K562 (cell line): Measurements from ENCODE around the gene KAZN. TPM values are rescaled to one million over a fixed set of nuclear protein-coding genes. Genes with fewer than 3 reads are reported as not detected.

Source experiments
- ATAC-seq: fragments of 200-7000 bp; cut with Tn5 transposase; 3 replicates; pipeline ENCODE4 v1.9.1; 2020; ENCODE audit warnings: moderate library complexity
- BruUV-seq: library from RNA; stranded (reverse); fragments of 400-500 nt; replicated peaks from 2 replicates; lab custom pipeline; 2021; lab: Mats Ljungman, UMichigan
- CTCF ChIA-PET: fragments of 300-600 bp; formaldehyde crosslinking; extraction: SDS; loops from one replicate; lab custom pipeline; 2021; ENCODE audit warnings: low intra/inter-chr PET ratio; lab: Yijun Ruan, JAX
- POLR2A ChIA-PET: fragments of 300-600, 350-650 bp; sonication (Branson Sonifier 250); formaldehyde crosslinking; extraction: SDS; loops from one replicate; lab custom pipeline; 2021; ENCODE audit warnings: antibody characterized with exemption, inconsistent platforms; lab: Yijun Ruan, JAX
- DNase-seq, 4 experiments: peaks; one replicate each; pipeline versions ENCODE4 v3.0.0 to v3.0.0-alpha.2; 2011 to 2018; ENCODE audit warnings: low spot score in 3 of 4, mixed read lengths in 3 of 4; ENCODE audit errors: extremely low read depth in 1 of 4
- FAIRE-seq: peaks from 2 replicates; lab custom pipeline; 2011; peaks lifted over from hg19 to GRCh38; lab: Jason Lieb, UNC
- H2AFZ ChIP-seq: 2 replicates; pipeline ENCODE4 v1.6.0; 2011; ENCODE audit warnings: low read depth, low read length, control low read depth, inconsistent platforms
- H3K27ac ChIP-seq: fragments of 200-600 bp; 3 replicates; pipeline ENCODE4 v1.8.0; 2011; ENCODE audit warnings: low read depth, mild to moderate bottlenecking, control low read depth, inconsistent platforms, low read length, moderate library complexity, mixed read lengths; ENCODE audit errors: extremely low read depth
- H3K27me3 ChIP-seq, 2 experiments: fragments of 300-600 bp in 1 of 2; 2 replicates in 1 of 2; 3 replicates in 1 of 2; pipeline versions ENCODE4 v1.6.0 to v1.8.0; 2011; ENCODE audit warnings: inconsistent platforms in 2 of 2, low read length in 2 of 2, mild to moderate bottlenecking in 1 of 2, mixed read lengths in 1 of 2, moderate library complexity in 1 of 2; ENCODE audit not compliant: control insufficient read depth in 2 of 2, insufficient read depth in 2 of 2
- H3K36me3 ChIP-seq: fragments of 300-600 bp; 3 replicates; pipeline ENCODE4 v1.8.0; 2011; ENCODE audit warnings: mild to moderate bottlenecking, low read length, inconsistent platforms; ENCODE audit not compliant: control insufficient read depth, insufficient read depth
- H3K4me1 ChIP-seq, 2 experiments: fragments of 200-600 bp in 1 of 2; replicated peaks in 1 of 2; 2 replicates in 1 of 2; 3 replicates in 1 of 2; pipeline versions ENCODE4 v1.5.1 to v1.8.0; 2011; ENCODE audit warnings: inconsistent platforms in 2 of 2, low read length in 2 of 2, mild to moderate bottlenecking in 1 of 2, mixed read lengths in 1 of 2, moderate library complexity in 1 of 2; ENCODE audit not compliant: control insufficient read depth in 2 of 2, insufficient read depth in 2 of 2
- H3K4me2 ChIP-seq: 2 replicates; pipeline ENCODE4 v1.6.1; 2011; ENCODE audit warnings: low read length, control low read depth, inconsistent platforms, mixed read lengths; ENCODE audit not compliant: insufficient read depth
- H3K4me3 ChIP-seq: fragments of 200-600 bp; sonication (generic), shearing (Covaris generic); 2 replicates; pipeline ENCODE4 v1.5.1; 2016; ENCODE audit warnings: control low read depth, inconsistent platforms
- H3K79me2 ChIP-seq: fragments of 200-600 bp; 3 replicates; pipeline ENCODE4 v1.8.0; 2011; ENCODE audit warnings: low read length, inconsistent platforms; ENCODE audit not compliant: control insufficient read depth, insufficient read depth
- H3K9ac ChIP-seq, 2 experiments: 2 replicates each; pipeline versions ENCODE4 v1.6.0 to v1.6.1; 2011; ENCODE audit warnings: low read depth in 2 of 2, low read length in 2 of 2, control low read depth in 1 of 2, inconsistent platforms in 1 of 2, mild to moderate bottlenecking in 1 of 2, mixed read lengths in 1 of 2; ENCODE audit not compliant: insufficient read depth in 1 of 2
- H3K9me1 ChIP-seq: one replicate; pipeline ENCODE4 v1.6.0; 2011; ENCODE audit warnings: inconsistent platforms, mild to moderate bottlenecking, low read length, moderate library complexity; ENCODE audit not compliant: control insufficient read depth, insufficient read depth
- H3K9me3 ChIP-seq: replicated peaks from 2 replicates; pipeline ENCODE4 v1.5.1; 2011; ENCODE audit warnings: low read depth, low read length, inconsistent platforms; ENCODE audit not compliant: control insufficient read depth, insufficient read depth
- H4K20me1 ChIP-seq: replicated peaks from 2 replicates; pipeline ENCODE4 v1.6.1; 2011; ENCODE audit warnings: low read length, inconsistent platforms, mixed read lengths; ENCODE audit not compliant: control insufficient read depth, insufficient read depth
- ELF1 ChIP-seq: fragments of 200-800 bp; sonication (Bioruptor generic); IDR thresholded peaks from 2 replicates; pipeline ENCODE4 v1.6.1; 2016; ENCODE audit warnings: missing genetic modification characterization, missing compliant biosample characterization
- RFX5 ChIP-seq: IDR thresholded peaks from 2 replicates; pipeline ENCODE4 v1.6.1; 2011; ENCODE audit warnings: low read depth, mild to moderate bottlenecking, improper control_type of control experiment, low read length
- ZNF184 ChIP-seq: sonication (generic); formaldehyde crosslinking; IDR thresholded peaks from 2 replicates; pipeline ENCODE4 v1.5.0; 2020; ENCODE audit warnings: missing genetic modification reagents
- WGBS: fragments of 100-300 bp; shearing (Covaris generic); methylation state at CpG from one replicate; pipeline ENCODE4 v1.1.6; 2016; ENCODE audit warnings: low coverage, mixed read lengths; ENCODE audit not compliant: insufficient coverage; ENCODE audit errors: missing lambda C conversion rate; 5-methylcytosine and 5-hydroxymethylcytosine counted together
- in situ Hi-C: fragments of 300-500 bp; cut with MboI; formaldehyde crosslinking; loops from 4 replicates; pipeline ENCODE4 v1.15.0; 2018; ENCODE audit warnings: inconsistent platforms, mixed read lengths
- intact Hi-C: fragments of 100-400 bp; cut with micrococcal nuclease; formaldehyde crosslinking; loops from 2 replicates; pipeline ENCODE4 v1.14.2; 2022
- polyA plus RNA-seq, 8 experiments: library from polyadenylated mRNA; depleted of rRNA in 4 of 8; stranded (reverse) in 5 of 8; unstranded in 3 of 8; fragments of >200 nt; fragmentation: Nextera tagmentation in 2 of 8; fragmentation: Illumina TruSeq in 1 of 8; extraction: Ambion mirVana in 2 of 8; extraction: Trizol in 1 of 8; gene quantifications; 2 replicates each; pipeline versions ENCODE4 v1.2.1 to v1.2.3, GENCODE V29; 2011 to 2014; ENCODE audit warnings: inconsistent platforms in 1 of 8, missing spikeins in 1 of 8
- total RNA-seq, 7 experiments: library from RNA; depleted of rRNA in 6 of 7; stranded (reverse); fragments of >200 nt in 6 of 7; fragmentation: Illumina TruSeq in 2 of 7; extraction: Trizol in 2 of 7; gene quantifications; 2 replicates each; pipeline versions ENCODE4 v1.2.1 to v1.2.3, GENCODE V29; 2011 to 2021; ENCODE audit warnings: low replicate concordance in 1 of 7
- TF ChIP-seq, protein P1 (sequence below): IDR thresholded peaks from 2 replicates; pipeline ENCODE4 v1.6.1; 2012; ENCODE audit warnings: low read depth, low read length, improper control_type of control experiment, borderline replicate concordance
- TF ChIP-seq, protein P2 (sequence below): fragments of 450-650 bp; IDR thresholded peaks from 2 replicates; pipeline ENCODE4 v1.6.1; 2016

KAZN gene
- total and polyA plus RNA-seq, 9 of the 15 experiments (the other 6 are each of a cell fraction or from before 2014, with no cell fraction given): 2.1 to 21.6 (median 5.4) TPM

DNA sequence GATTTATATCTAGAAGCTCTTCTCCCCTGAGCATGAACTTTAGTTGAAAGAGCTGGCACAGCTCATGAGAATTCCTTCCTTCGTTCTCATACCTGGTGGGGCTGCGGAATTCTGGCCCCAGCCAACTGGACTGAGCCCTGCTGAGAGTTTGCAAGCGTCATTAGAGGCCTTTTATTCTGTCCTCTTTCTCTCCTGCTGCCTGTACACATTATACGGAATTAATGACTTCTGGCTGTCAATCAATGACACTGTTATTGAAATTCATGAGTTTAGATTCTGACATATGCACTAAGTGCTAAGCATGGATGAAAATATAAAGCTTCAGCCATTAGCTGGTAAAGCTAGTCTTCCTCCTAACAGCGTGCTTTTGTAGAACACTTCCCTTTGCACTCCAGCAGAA is 27.5 kb downstream of the KAZN start:
- Histone ChIP-seq H3K27me3 (peaks cover 17 to 29% of the 10 kb centered on the region in 2 experiments), H3K79me2 (no peaks in the 10 kb centered on the region), H3K36me3 (no peaks in the 10 kb centered on the region), H3K4me2 (no peak overlapping the region), H2AFZ (no peak overlapping the region)
- 3% methylated on average over 5 of the region's 5 CpGs for WGBS
- DNase-seq: no peak
- BruUV-seq: no TSS peak
- in situ Hi-C loops: no loop called here
- no peak for TF ChIP-seq ZNF184
- TF ChIP-seq RFX5: no peak
- TF ChIP-seq, protein P1, sequence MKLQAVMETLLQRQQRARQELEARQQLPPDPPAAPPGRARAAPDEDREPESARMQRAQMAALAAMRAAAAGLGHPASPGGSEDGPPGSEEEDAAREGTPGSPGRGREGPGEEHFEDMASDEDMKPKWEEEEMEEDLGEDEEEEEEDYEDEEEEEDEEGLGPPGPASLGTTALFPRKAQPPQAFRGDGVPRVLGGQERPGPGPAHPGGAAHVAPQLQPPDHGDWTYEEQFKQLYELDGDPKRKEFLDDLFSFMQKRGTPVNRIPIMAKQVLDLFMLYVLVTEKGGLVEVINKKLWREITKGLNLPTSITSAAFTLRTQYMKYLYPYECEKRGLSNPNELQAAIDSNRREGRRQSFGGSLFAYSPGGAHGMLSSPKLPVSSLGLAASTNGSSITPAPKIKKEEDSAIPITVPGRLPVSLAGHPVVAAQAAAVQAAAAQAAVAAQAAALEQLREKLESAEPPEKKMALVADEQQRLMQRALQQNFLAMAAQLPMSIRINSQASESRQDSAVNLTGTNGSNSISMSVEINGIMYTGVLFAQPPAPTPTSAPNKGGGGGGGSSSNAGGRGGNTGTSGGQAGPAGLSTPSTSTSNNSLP: no peak
- TF ChIP-seq ELF1: no peak
- TF ChIP-seq, protein P2, sequence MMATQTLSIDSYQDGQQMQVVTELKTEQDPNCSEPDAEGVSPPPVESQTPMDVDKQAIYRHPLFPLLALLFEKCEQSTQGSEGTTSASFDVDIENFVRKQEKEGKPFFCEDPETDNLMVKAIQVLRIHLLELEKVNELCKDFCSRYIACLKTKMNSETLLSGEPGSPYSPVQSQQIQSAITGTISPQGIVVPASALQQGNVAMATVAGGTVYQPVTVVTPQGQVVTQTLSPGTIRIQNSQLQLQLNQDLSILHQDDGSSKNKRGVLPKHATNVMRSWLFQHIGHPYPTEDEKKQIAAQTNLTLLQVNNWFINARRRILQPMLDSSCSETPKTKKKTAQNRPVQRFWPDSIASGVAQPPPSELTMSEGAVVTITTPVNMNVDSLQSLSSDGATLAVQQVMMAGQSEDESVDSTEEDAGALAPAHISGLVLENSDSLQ: peak; percentile 47; the same call in 1 of the 2 replicates
- TF ChIP-seq, all 486 proteins: peak for 1
- Histone ChIP-seq H4K20me1 (0 out of 2 replicates have a peak, but pooled peaks cover 3% of the 10 kb centered on the region), H3K9me3 (no peaks in the 10 kb centered on the region), H3K4me3 (no peak overlapping the region), H3K4me1 (0 out of 5 replicates have a peak, but pooled peaks cover 0 to 4% of the 10 kb centered on the region in 2 experiments), H3K9ac (no peak overlapping the region), H3K27ac (no peak overlapping the region), H3K9me1 (no peaks in the 10 kb centered on the region)
- FAIRE-seq (no peak), ATAC-seq (no peak)
- intact Hi-C loops: no loop called here
- ChIA-PET POLR2A (interaction anchor here (0.6 kb wide), 1 partner anchor 23 kb away, joined by 3 read pairs; no protein-coding TSS in a partner anchor), CTCF (no interaction called here)
